HG02852 (cell line): ENCODE results near the gene NCOR1.
A peak's percentile ranks its signal among the peaks of the same experiment; 100 is the strongest.
"Not testable (repeated sequence)": the region's sequence is repeated elsewhere in the genome, so short reads cannot be mapped to it uniquely, and the experiment has no call there.

ENCODE experiments used
- ATAC-seq: cut with Tn5 transposase; IDR thresholded peaks from one replicate; pipeline ENCODE4 v1.9.1; 2021; ENCODE audit warnings: mild to moderate bottlenecking, moderate library complexity; ENCODE audit not compliant: unreplicated experiment

NCOR1 gene

GRCh38 chr17:16215965-16216316, 607 bp upstream of the NCOR1 start:
- ATAC-seq, result no peak

GRCh38 chr17:16215002-16215272, 397 bp downstream of the NCOR1 start:
- ATAC-seq, result peak; percentile 45

- no peak for ATAC-seq
Observed at GRCh38 chr17:16214190-16215001, 938 bp downstream of the NCOR1 start.

- no peak for ATAC-seq
Observed at GRCh38 chr17:16212793-16213192, 2.5 kb downstream of the NCOR1 start.

GRCh38 chr17:16211590-16211989, 3.7 kb downstream of the NCOR1 start:
- no peak for ATAC-seq

GRCh38 chr17:16204763-16205162, 10.6 kb downstream of the NCOR1 start:
- not testable (repeated sequence) for ATAC-seq

- ATAC-seq, result not testable (repeated sequence)
Observed at GRCh38 chr17:16202554-16203500, 12.5 kb downstream of the NCOR1 start.

GRCh38 chr17:16201693-16202131, 13.6 kb downstream of the NCOR1 start:
- ATAC-seq, result not testable (repeated sequence)

- ATAC-seq, result no peak
Observed at GRCh38 chr17:16199093-16199492, 16.2 kb downstream of the NCOR1 start.

GRCh38 chr17:16197276-16197675, 18.1 kb downstream of the NCOR1 start:
- no peak for ATAC-seq

- not testable (repeated sequence) for ATAC-seq
Observed at GRCh38 chr17:16194307-16194835, 21.0 kb downstream of the NCOR1 start.

GRCh38 chr17:16191604-16192003, 23.7 kb downstream of the NCOR1 start:
- no peak for ATAC-seq

GRCh38 chr17:16190703-16191360, 24.5 kb downstream of the NCOR1 start:
- ATAC-seq, result no peak

GRCh38 chr17:16189791-16190348, 25.5 kb downstream of the NCOR1 start:
- no peak for ATAC-seq

GRCh38 chr17:16187642-16188041, 27.7 kb downstream of the NCOR1 start:
- no peak for ATAC-seq

- no peak for ATAC-seq
Observed at GRCh38 chr17:16181581-16181980, 33.8 kb downstream of the NCOR1 start.

- no peak for ATAC-seq
Observed at GRCh38 chr17:16178836-16179235, 36.5 kb downstream of the NCOR1 start.

GRCh38 chr17:16171613-16172012, 43.7 kb downstream of the NCOR1 start:
- ATAC-seq, result no peak

GRCh38 chr17:16166766-16167165, 48.6 kb downstream of the NCOR1 start:
- not testable (repeated sequence) for ATAC-seq

- ATAC-seq, result no peak
Observed at GRCh38 chr17:16158714-16159113, 56.6 kb downstream of the NCOR1 start.

GRCh38 chr17:16155536-16155935, 59.8 kb downstream of the NCOR1 start:
- no peak for ATAC-seq
